GM19328 (cell line): Measurements from ENCODE around the gene RHCG.

Experiments
- ATAC-seq: cut with Tn5 transposase; IDR thresholded peaks from one replicate; pipeline ENCODE4 v1.9.1; 2021; ENCODE audit warnings: mild to moderate bottlenecking, moderate library complexity; ENCODE audit not compliant: unreplicated experiment

RHCG gene

GRCh38 chr15:89504166-89504565, 7.8 kb upstream of the RHCG start:
- ATAC-seq, result no peak

- no peak for ATAC-seq
Measured at GRCh38 chr15:89502867-89503595, 6.6 kb upstream of the RHCG start.

GRCh38 chr15:89501646-89502045, 5.3 kb upstream of the RHCG start:
- no peak for ATAC-seq

- no peak for ATAC-seq
Measured at GRCh38 chr15:89500397-89501270, 4.3 kb upstream of the RHCG start.

- ATAC-seq, result no peak
Measured at GRCh38 chr15:89499156-89499555, 2.8 kb upstream of the RHCG start.

GRCh38 chr15:89498574-89498906, 2.2 kb upstream of the RHCG start:
- ATAC-seq, result no peak

GRCh38 chr15:89497231-89497630, 848 bp upstream of the RHCG start:
- no peak for ATAC-seq

- ATAC-seq, result no peak
Measured at GRCh38 chr15:89495638-89496145, 691 bp downstream of the RHCG start.

GRCh38 chr15:89494941-89495637, 1.3 kb downstream of the RHCG start:
- ATAC-seq, result no peak

- no peak for ATAC-seq
Measured at GRCh38 chr15:89494031-89494430, 2.4 kb downstream of the RHCG start.

- no peak for ATAC-seq
Measured at GRCh38 chr15:89492934-89493631, 3.3 kb downstream of the RHCG start.

GRCh38 chr15:89492111-89492641, 4.2 kb downstream of the RHCG start:
- ATAC-seq, result no peak

- ATAC-seq, result no peak
Measured at GRCh38 chr15:89490814-89491315, 5.5 kb downstream of the RHCG start.

- ATAC-seq, result no peak
Measured at GRCh38 chr15:89490081-89490813, 6.1 kb downstream of the RHCG start.

GRCh38 chr15:89489376-89489775, 7.0 kb downstream of the RHCG start:
- ATAC-seq, result no peak

GRCh38 chr15:89487791-89488190, 8.6 kb downstream of the RHCG start:
- no peak for ATAC-seq

GRCh38 chr15:89486726-89487050, 9.7 kb downstream of the RHCG start:
- ATAC-seq, result no peak

- ATAC-seq, result no peak
Measured at GRCh38 chr15:89483079-89483478, 13.3 kb downstream of the RHCG start.

- ATAC-seq, result no peak
Measured at GRCh38 chr15:89482139-89482538, 14.2 kb downstream of the RHCG start.

- no peak for ATAC-seq
Measured at GRCh38 chr15:89480505-89480904, 15.9 kb downstream of the RHCG start.
